Omental fat pad (tissue), 4 donors: ENCODE measurements around the gene ABL1. TPM values are rescaled to one million over a fixed set of nuclear protein-coding genes. Genes with fewer than 3 reads are reported as not detected.

ENCODE experiments used
- ATAC-seq: fragments of 150-250 bp; one replicate; pipeline ENCODE4 v1.9.1; 2016; ENCODE audit warnings: mild to moderate bottlenecking, moderate library complexity; ENCODE audit not compliant: low FRiP score
- DNase-seq: peaks from one replicate; pipeline ENCODE4 v3.0.0-alpha.2; 2019; ENCODE audit warnings: low spot score
- total RNA-seq, 4 donors: library from RNA; depleted of rRNA; stranded (reverse); fragments of >200 nt; gene quantifications; one replicate each; pipeline ENCODE4 v1.1.0, GENCODE V29; 2016
- TF ChIP-seq, protein P1 (sequence below), 3 donors: fragments of 450-650 bp; IDR thresholded peaks; one replicate each; pipeline ENCODE4 v1.5.1; 2016 to 2017; ENCODE audit warnings: antibody characterized with exemption in 3 of 3, mild to moderate bottlenecking in 3 of 3, moderate library complexity in 2 of 3

Gene ABL1
- total RNA-seq, 4 donors from 2014 or later, result 48.8 to 82.8 (median 75.3) TPM

DNA sequence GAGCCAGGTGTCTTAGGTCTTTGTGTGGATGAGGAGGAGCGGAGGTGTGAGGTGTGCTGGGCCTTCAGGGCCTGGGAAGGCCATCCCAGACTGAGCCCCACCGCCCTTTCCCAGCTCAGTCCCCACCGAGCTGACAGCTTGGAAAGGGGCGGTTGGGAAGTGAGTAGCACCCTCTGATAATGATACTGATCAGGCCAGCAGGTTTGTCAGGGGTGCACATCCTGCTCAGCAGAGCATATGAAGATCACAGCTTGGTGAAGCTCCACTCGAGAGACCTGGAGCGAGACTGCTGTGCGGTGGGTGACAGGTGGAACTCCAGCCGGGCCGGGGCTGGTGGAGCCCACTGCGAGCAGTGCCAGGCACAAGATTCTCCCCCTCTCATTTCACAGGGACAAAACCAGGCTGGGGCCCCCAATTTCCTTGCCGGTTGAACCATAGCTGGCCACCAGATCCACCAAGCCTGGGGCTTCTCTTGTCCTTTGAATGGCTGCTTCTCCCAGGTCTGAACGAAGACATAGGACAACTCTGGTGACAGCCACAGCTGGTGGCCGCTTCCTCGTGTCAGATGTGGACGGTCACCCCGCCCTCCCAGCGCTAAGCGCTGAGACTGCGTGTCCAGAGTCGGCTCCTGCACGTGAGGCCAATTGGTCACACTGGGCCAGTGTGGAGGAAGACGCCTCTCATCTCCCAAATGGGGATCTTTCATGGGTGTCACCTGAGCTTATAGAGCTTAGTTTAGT lies 53.3 kb downstream of the ABL1 start:
- DNase-seq, result no peak
- ATAC-seq, result no peak
- TF ChIP-seq, protein P1, sequence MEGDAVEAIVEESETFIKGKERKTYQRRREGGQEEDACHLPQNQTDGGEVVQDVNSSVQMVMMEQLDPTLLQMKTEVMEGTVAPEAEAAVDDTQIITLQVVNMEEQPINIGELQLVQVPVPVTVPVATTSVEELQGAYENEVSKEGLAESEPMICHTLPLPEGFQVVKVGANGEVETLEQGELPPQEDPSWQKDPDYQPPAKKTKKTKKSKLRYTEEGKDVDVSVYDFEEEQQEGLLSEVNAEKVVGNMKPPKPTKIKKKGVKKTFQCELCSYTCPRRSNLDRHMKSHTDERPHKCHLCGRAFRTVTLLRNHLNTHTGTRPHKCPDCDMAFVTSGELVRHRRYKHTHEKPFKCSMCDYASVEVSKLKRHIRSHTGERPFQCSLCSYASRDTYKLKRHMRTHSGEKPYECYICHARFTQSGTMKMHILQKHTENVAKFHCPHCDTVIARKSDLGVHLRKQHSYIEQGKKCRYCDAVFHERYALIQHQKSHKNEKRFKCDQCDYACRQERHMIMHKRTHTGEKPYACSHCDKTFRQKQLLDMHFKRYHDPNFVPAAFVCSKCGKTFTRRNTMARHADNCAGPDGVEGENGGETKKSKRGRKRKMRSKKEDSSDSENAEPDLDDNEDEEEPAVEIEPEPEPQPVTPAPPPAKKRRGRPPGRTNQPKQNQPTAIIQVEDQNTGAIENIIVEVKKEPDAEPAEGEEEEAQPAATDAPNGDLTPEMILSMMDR (IDR thresholded peaks at IDR 0.05), result no peak

DNA sequence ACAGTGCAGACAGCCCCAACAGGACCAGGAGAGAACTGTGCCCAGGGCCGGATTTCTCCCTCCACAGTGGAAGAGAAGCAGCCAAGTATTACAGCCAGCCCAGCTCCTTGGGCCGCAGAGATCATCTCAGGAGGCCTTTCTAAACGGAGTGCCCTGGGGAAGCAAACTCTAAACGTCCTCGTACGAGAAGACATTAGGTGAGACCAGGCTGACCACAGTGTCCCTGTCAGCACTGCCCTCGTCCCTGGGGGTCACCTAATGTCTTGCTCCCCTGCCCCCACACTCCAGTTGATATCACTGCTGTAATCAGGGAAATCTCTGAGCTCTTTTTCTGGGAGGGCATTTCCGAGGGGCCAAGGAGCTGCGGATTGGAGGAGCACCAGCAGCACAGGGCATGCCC lies 55.1 kb downstream of the ABL1 start:
- ATAC-seq, result no peak
- TF ChIP-seq, protein P1 (IDR thresholded peaks at IDR 0.05), result no peak
- DNase-seq, result no peak

DNA sequence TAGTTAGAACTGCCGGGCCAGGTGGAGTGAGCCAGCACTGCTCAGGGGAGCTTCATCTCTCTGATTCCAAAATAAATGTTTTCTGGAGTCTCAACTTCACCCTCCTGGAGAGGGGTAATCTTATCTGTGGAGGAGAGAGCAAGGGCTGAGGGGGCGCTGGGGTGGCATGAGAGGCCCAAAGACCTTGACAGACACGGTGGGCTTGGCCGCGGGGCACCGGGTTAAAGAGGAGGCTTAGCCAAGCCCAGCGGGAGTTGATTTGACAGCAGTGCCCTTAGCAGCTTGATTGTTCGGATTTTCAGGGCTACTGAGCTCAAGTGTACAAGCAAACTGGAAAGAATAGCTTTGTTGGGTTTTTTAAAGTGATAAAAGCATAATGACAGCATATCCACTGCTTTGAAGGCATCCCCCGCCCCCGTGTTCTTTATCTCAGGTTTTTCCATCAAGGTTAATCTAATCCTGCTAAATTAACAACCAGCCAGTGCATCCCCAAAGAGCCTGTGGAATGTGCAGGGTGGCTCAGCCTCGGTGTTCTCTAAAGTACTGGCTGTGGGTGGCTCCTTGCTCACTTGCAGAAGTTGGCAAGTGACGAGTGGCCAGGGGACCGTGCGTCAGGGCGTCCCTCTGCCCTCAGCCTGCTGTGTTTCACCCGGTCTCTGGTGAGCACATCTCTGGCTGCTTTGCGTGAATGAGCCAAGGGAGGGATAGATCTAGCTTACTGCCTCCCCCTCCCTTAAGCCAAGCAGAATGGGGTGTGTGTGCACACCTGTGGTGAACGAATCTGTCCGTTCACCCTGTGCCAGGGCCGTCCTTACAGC lies 56.0 kb downstream of the ABL1 start:
- DNase-seq, result no peak
- ATAC-seq, result no peak
- TF ChIP-seq, protein P1 (IDR thresholded peaks at IDR 0.05), result no peak

DNA sequence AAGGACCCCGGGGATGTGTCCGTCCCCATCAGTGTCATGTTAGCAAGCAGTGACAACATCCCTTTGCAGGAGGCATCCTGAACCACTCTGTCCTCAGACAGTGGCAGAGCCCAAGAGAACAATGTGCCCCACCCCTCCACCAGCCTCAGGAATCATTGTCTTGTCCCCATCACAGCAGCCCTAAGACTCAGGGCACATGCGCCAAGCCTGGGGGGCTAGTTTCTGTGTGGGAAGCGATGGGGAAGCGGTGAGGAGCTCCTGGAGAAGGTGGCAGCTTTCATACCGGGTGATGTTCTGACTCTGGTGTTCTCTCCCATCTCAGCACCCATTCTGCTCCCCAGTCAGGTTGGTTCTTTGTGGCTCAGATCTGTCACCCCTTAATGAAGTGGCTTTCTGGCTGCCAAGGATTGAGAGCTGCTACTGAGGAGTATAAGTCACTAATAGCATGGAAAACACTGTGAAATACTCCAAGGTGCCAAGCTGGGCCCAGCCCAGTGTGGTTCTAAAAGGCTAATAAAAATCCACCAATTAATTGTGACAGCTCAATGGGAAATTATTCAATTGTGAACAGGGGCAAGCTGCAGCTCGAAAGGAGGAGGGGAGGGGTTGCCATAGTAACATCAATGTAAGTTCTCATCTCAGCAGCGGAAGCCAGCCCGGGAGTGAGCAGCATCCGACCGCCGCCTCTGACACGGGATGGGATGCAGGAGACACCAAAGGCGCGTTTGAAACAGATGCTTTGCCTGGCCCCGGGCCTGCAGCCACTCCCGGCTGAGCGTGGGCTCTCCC lies 56.8 kb downstream of the ABL1 start:
- DNase-seq, result no peak
- TF ChIP-seq, protein P1 (IDR thresholded peaks at IDR 0.05), result no peak
- ATAC-seq, result no peak

DNA sequence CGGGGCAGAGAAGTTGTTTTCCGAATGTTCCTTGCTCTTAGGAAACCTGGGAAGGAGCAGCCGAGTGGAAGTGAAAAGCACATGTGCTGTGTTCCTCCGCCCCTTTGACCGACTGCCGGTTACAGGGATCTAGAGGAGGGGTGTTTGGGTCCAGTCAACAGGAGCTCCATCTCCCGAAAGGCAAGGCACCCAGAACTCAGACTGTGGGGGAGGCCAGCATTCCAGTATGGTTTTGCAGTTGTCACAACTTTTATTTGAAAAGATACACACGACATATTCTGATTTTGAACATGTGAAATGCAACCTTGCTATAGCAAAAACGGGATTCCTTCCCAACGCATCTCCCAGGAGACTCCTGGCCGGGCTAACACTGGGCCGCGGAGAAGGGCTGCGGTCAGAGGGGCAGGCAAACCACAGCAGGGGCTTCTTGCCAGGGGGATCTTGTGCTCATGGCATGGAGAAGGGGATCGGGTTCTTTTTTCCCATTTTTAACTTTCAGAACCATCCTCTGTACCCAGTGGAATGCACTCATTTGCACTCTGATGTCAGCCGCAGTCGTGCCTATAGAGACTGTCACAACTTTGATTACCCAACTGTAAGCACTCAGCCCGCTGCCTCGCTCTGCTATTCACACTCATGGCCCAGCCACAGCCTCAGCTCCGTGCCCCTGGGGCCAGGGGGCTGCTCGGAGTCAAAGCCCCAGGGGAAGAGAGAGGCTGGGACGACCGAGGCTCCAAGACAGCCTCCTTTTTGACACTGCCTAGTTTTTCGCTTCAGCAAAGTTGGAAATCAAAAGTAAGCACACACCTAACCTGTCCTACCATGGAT lies 57.6 kb downstream of the ABL1 start:
- DNase-seq, result no peak
- TF ChIP-seq, protein P1 (IDR thresholded peaks at IDR 0.05), result no peak
- no peak for ATAC-seq
